Subcutaneous preadipocyte (primary cell): ENCODE measurements around the gene SPACA4. TPM values are rescaled to one million over a fixed set of nuclear protein-coding genes. Genes with fewer than 3 reads are reported as not detected.

Experiments
- total RNA-seq: library from RNA; depleted of rRNA; stranded (reverse); fragments of >200 nt; gene quantifications from 2 replicates; pipeline ENCODE4 v1.2.3, GENCODE V29; 2012

The SPACA4 gene
- total RNA-seq: not detected in 2 replicates

GRCh38 chr19:48606463-48607358, at the start of gene SPACA4:
Gene SPACA4, plus strand, starts transcription at chr19:48606742. Its CDS starts 237 bp downstream, at chr19:48606979.

GRCh38 chr19:48614436-48615230, 8.1 kb downstream of the SPACA4 start, which contains the start of gene FAM83E:
Gene FAM83E, minus strand, starts transcription at chr19:48615076. Its CDS starts 1,704 bp downstream, at chr19:48613372.

GRCh38 chr19:48618916-48619691, 12.6 kb downstream of the SPACA4 start, which contains the start of the genes RPL18 and SPHK2:
Gene RPL18, minus strand, starts transcription at chr19:48619178. Its CDS starts 35 bp downstream, at chr19:48619143.
Gene SPHK2, plus strand, starts transcription at chr19:48619506. Its CDS starts 1,009 bp downstream, at chr19:48620515.

GRCh38 chr19:48636859-48637448, 30.4 kb downstream of the SPACA4 start, which contains the start of gene DBP:
Gene DBP, minus strand, starts transcription at chr19:48637379. Its CDS starts 385 bp downstream, at chr19:48636994.

GRCh38 chr19:48646001-48646721, 39.6 kb downstream of the SPACA4 start, which contains the start of gene CA11:
Gene CA11, minus strand, starts transcription at chr19:48646187. Its CDS starts 555 bp downstream, at chr19:48645632.

Other genes with a start within 250 kb of the SPACA4 start
- 5.1 and 5.7 TPM in 2 replicates for gene TMEM143, start 242.8 kb upstream of the SPACA4 start, total RNA-seq
- not detected in 2 replicates for gene SYNGR4, start 242.4 kb upstream of the SPACA4 start, total RNA-seq
- gene KDELR1, start 215.2 kb upstream of the SPACA4 start, total RNA-seq: 84.9 and 89.1 TPM in 2 replicates
- gene GRIN2D, start 213.1 kb upstream of the SPACA4 start, total RNA-seq: 0.37 and 0.78 TPM in 2 replicates
- gene GRWD1, start 160.8 kb upstream of the SPACA4 start, total RNA-seq: 32.7 and 53.6 TPM in 2 replicates
- 0.37 and 0.59 TPM in 2 replicates for gene KCNJ14, start 151.2 kb upstream of the SPACA4 start, total RNA-seq
- gene CYTH2, start 137.4 kb upstream of the SPACA4 start, total RNA-seq: 31.7 and 34.5 TPM in 2 replicates
- gene LMTK3, start 94.9 kb upstream of the SPACA4 start, total RNA-seq: not detected in 2 replicates
- not detected in 2 replicates for gene SULT2B1, start 54.6 kb upstream of the SPACA4 start, total RNA-seq
- under 0.01 and 1.4 TPM in 2 replicates for gene FAM83E, start 8.3 kb downstream of the SPACA4 start, total RNA-seq
- 1,644 and 2,294 TPM in 2 replicates for gene RPL18, start 12.4 kb downstream of the SPACA4 start, total RNA-seq
- gene SPHK2, start 12.8 kb downstream of the SPACA4 start, total RNA-seq: 9.2 and 11.5 TPM in 2 replicates
- 1.6 and 5.9 TPM in 2 replicates for gene DBP, start 30.6 kb downstream of the SPACA4 start, total RNA-seq
- 0.39 and 1.1 TPM in 2 replicates for gene CA11, start 39.4 kb downstream of the SPACA4 start, total RNA-seq
- under 0.01 TPM in 1 of 2 replicates, not detected in the other for gene NTN5, start 66.3 kb downstream of the SPACA4 start, total RNA-seq
- gene FUT2, start 89.2 kb downstream of the SPACA4 start, total RNA-seq: not detected in 2 replicates
- 1.4 and 2.2 TPM in 2 replicates for gene MAMSTR, start 113.0 kb downstream of the SPACA4 start, total RNA-seq
- gene RASIP1, start 133.9 kb downstream of the SPACA4 start, total RNA-seq: 2.9 and 3.5 TPM in 2 replicates
- not detected in 2 replicates for gene IZUMO1, start 140.2 kb downstream of the SPACA4 start, total RNA-seq
- gene FUT1, start 145.9 kb downstream of the SPACA4 start, total RNA-seq: 0.20 TPM in 1 of 2 replicates, not detected in the other
- not detected in 2 replicates for gene FGF21, start 148.8 kb downstream of the SPACA4 start, total RNA-seq
- 43.7 and 44.2 TPM in 2 replicates for gene BCAT2, start 204.3 kb downstream of the SPACA4 start, total RNA-seq
- gene HSD17B14, start 229.7 kb downstream of the SPACA4 start, total RNA-seq: 1.1 and 1.4 TPM in 2 replicates